ENCODE measurements around the gene VAX1. TPM values are rescaled to one million over a fixed set of nuclear protein-coding genes. Genes with fewer than 3 reads are reported as not detected.
"Not testable (repeated sequence)": the region's sequence is repeated elsewhere in the genome, so short reads cannot be mapped to it uniquely, and the experiment has no call there.

Gene VAX1
- total RNA-seq, 2 donors from 2014 or later = not detected

GRCh38 chr10:117133273-117134055 lies 4.6 kb downstream of the VAX1 start:
- no peak overlapping the region for H3K4me3 ChIP-seq
- intact Hi-C loops (cut with DNase I) = no loop called here
- no peak for DNase-seq (ENCODE audit: low spot score)
- no peaks in the 10 kb centered on the region for H3K4me1 ChIP-seq (replicated peaks)
- peaks cover 73% of the 10 kb centered on the region for H3K27me3 ChIP-seq (replicated peaks; ENCODE audit: insufficient read depth)
- H3K27ac ChIP-seq = no peak overlapping the region
- no peaks in the 10 kb centered on the region for H3K9me3 ChIP-seq
- TF ChIP-seq POLR2AphosphoS5 (IDR thresholded peaks at IDR 0.05) (no peak), CTCF (IDR thresholded peaks at IDR 0.05) (no peak), POLR2A (IDR thresholded peaks at IDR 0.05) (no peak)
- no peaks in the 10 kb centered on the region for H3K36me3 ChIP-seq
- 14% methylated on average over 30 of the region's 30 CpGs for WGBS

- TF ChIP-seq CTCF (IDR thresholded peaks at IDR 0.05) (no peak), POLR2AphosphoS5 (IDR thresholded peaks at IDR 0.05) (no peak), POLR2A (IDR thresholded peaks at IDR 0.05) (no peak)
- Histone ChIP-seq H3K4me3 (no peak overlapping the region), H3K27me3 (replicated peaks; ENCODE audit: insufficient read depth) (peaks cover 67% of the 10 kb centered on the region), H3K27ac (no peak overlapping the region), H3K36me3 (no peaks in the 10 kb centered on the region), H3K4me1 (replicated peaks) (no peaks in the 10 kb centered on the region), H3K9me3 (no peaks in the 10 kb centered on the region)
- WGBS = 6% methylated on average over 27 of the region's 27 CpGs
- intact Hi-C loops (cut with DNase I) = no loop called here
- no peak for DNase-seq (ENCODE audit: low spot score)
These were observed 5.3 kb downstream of the VAX1 start for GRCh38 chr10:117132751-117133231.

GRCh38 chr10:117131376-117132327 lies 6.4 kb downstream of the VAX1 start:
- Histone ChIP-seq H3K4me3 (no peak overlapping the region), H3K9me3 (no peaks in the 10 kb centered on the region), H3K4me1 (replicated peaks) (no peaks in the 10 kb centered on the region), H3K27me3 (replicated peaks; ENCODE audit: insufficient read depth) (peaks cover 56% of the 10 kb centered on the region), H3K36me3 (no peaks in the 10 kb centered on the region), H3K27ac (no peak overlapping the region)
- intact Hi-C loops (cut with DNase I) = no loop called here
- DNase-seq (ENCODE audit: low spot score) = no peak
- WGBS = 7% methylated on average over 45 of the region's 47 CpGs
- TF ChIP-seq CTCF (IDR thresholded peaks at IDR 0.05) = no peak
- no peak for TF ChIP-seq POLR2AphosphoS5 (IDR thresholded peaks at IDR 0.05)
- no peak for TF ChIP-seq POLR2A (IDR thresholded peaks at IDR 0.05)

- H3K36me3 ChIP-seq = no peaks in the 10 kb centered on the region
- TF ChIP-seq POLR2AphosphoS5 (IDR thresholded peaks at IDR 0.05) = no peak
- TF ChIP-seq POLR2A (IDR thresholded peaks at IDR 0.05) = no peak
- no peak overlapping the region for H3K27ac ChIP-seq
- no peaks in the 10 kb centered on the region for H3K9me3 ChIP-seq
- H3K4me3 ChIP-seq = no peak overlapping the region
- WGBS = 46% methylated on average over 8 of the region's 8 CpGs
- peaks cover 48% of the 10 kb centered on the region for H3K27me3 ChIP-seq (replicated peaks; ENCODE audit: insufficient read depth)
- intact Hi-C loops (cut with DNase I) = no loop called here
- no peaks in the 10 kb centered on the region for H3K4me1 ChIP-seq (replicated peaks)
- DNase-seq (ENCODE audit: low spot score) = no peak
These were observed 7.2 kb downstream of the VAX1 start for GRCh38 chr10:117130862-117131375.

GRCh38 chr10:117130346-117130745 lies 7.7 kb downstream of the VAX1 start:
- Histone ChIP-seq H3K4me3 (no peak overlapping the region), H3K9me3 (no peaks in the 10 kb centered on the region), H3K27me3 (replicated peaks; ENCODE audit: insufficient read depth) (peaks cover 43% of the 10 kb centered on the region), H3K27ac (no peak overlapping the region), H3K4me1 (replicated peaks) (no peaks in the 10 kb centered on the region), H3K36me3 (no peaks in the 10 kb centered on the region)
- intact Hi-C loops (cut with DNase I) = no loop called here
- WGBS = 87% methylated on average over 2 of the region's 2 CpGs
- DNase-seq (ENCODE audit: low spot score) = no peak
- TF ChIP-seq POLR2AphosphoS5 (IDR thresholded peaks at IDR 0.05) (no peak), POLR2A (IDR thresholded peaks at IDR 0.05) (no peak), CTCF (IDR thresholded peaks at IDR 0.05) (no peak)

GRCh38 chr10:117126645-117127044 lies 11.4 kb downstream of the VAX1 start:
- H3K27me3 ChIP-seq (replicated peaks; ENCODE audit: insufficient read depth) = peaks cover 14% of the 10 kb centered on the region
- DNase-seq (ENCODE audit: low spot score); H3K4me3 ChIP-seq; intact Hi-C loops (cut with DNase I); H3K9me3 ChIP-seq; H3K4me1 ChIP-seq (replicated peaks); H3K27ac ChIP-seq; H3K36me3 ChIP-seq: not testable (repeated sequence)
- WGBS = 94% methylated on average over 13 of the region's 23 CpGs

Measured in prostate gland (tissue), 2 donors.